ENCODE measurements around the gene REPIN1.

The REPIN1 gene

DNA sequence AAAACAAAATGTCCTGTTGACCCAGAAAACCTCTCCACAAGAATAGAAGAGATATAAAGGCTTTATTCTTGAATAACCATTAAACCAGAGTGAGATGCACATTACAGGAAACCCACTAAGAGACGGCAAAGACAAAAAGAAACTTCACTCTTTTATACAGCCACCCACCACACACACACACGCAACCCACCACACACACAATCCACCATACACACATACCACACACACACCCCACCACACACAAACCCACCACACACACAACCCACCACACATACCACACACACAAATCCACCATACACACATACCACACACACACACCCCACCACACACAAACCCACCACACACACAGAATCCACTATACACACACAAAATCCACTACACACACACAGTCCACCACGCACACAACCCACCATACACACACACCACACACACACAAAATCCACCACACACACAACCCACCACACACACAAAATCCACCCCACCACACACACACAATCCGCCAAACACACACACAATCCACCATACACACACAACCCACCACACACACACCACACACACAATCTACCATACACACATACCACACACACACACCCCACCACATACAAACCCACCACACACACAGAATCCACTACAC lies 9.5 kb upstream of the REPIN1 start:
- Histone ChIP-seq H3K9ac (ENCODE audit: low read length) (no peak overlapping the region), H2BK120ac (ENCODE audit: insufficient read depth, low read length, poor library complexity) (no peak overlapping the region), H3K79me2 (ENCODE audit: control insufficient read depth, insufficient read depth, low read length, poor library complexity) (no peaks in the 10 kb centered on the region), H3K36me3 (ENCODE audit: control insufficient read depth in 1 of 2, insufficient read depth in 2 of 2, low read length in 2 of 2) (no peaks in the 10 kb centered on the region), H3K14ac (ENCODE audit: low read length) (peak overlapping the region; percentile 10), H3K4ac (ENCODE audit: low read depth, low read length) (no peak overlapping the region), H2AK5ac (ENCODE audit: low read length) (peak overlapping the region; percentile 21), H2BK12ac (ENCODE audit: low read length) (peak overlapping the region; percentile 37), H3K27me3 (ENCODE audit: insufficient read depth, low read length) (no peaks in the 10 kb centered on the region), H3K79me1 (ENCODE audit: low read length) (peaks cover 22% of the 10 kb centered on the region), H3K27ac (ENCODE audit: low read depth, low read length) (no peak overlapping the region), H4K91ac (ENCODE audit: low read depth, low read length) (peak overlapping the region; percentile 23), H2BK5ac (ENCODE audit: low read depth, low read length, poor library complexity) (no peak overlapping the region), H3K18ac (ENCODE audit: low read length) (peak overlapping the region; percentile 34), H4K12ac (ENCODE audit: low read depth, low read length) (no peak overlapping the region), H3K4me3 (ENCODE audit: low read depth, low read length) (no peak overlapping the region), H3K23ac (ENCODE audit: low read length) (no peak overlapping the region), H3K9me3 (ENCODE audit: insufficient read depth, low read depth, low read length) (peaks cover 8% of the 10 kb centered on the region), H3K4me1 (ENCODE audit: control insufficient read depth in 1 of 2, insufficient read depth in 2 of 2, low read length in 2 of 2) (peaks cover 11 to 21% of the 10 kb centered on the region in 2 experiments), H3K4me2 (ENCODE audit: low read length) (no peak overlapping the region), H4K8ac (ENCODE audit: low read depth, low read length) (no peak overlapping the region), H2AFZ (ENCODE audit: insufficient read depth, low read length, poor library complexity) (no peak overlapping the region)
- DNase-seq: no peak
- WGBS (ENCODE audit: extremely low coverage, insufficient coverage, insufficient read length): 100% methylated on average over 3 of the region's 4 CpGs

DNA sequence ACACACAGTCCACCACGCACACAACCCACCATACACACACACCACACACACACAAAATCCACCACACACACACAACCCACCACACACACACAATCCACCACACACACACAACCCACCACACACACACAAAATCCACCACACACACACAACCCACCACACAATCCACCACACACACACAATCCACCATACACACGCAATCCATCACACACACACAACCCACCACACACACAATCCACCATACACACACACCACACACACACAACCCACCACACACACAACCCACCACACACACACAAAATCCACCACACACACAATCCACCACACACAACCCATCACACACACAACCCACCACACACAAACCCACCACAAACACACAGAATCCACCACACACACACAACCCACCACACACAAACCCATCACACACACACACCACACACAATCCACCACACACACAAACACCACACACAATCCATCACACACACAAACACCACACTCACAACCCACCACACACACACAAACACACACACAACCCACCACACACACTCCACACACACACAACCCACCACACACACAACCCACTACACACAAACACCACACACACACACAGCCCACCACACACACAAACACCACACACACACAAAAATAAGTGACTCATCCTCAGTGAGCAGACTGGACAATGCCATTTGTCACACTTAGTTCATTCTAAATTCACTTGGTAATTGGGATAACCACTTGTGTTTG lies 8.8 kb upstream of the REPIN1 start:
- H3K9me3 ChIP-seq (ENCODE audit: insufficient read depth, low read depth, low read length): peaks cover 8% of the 10 kb centered on the region

DNA sequence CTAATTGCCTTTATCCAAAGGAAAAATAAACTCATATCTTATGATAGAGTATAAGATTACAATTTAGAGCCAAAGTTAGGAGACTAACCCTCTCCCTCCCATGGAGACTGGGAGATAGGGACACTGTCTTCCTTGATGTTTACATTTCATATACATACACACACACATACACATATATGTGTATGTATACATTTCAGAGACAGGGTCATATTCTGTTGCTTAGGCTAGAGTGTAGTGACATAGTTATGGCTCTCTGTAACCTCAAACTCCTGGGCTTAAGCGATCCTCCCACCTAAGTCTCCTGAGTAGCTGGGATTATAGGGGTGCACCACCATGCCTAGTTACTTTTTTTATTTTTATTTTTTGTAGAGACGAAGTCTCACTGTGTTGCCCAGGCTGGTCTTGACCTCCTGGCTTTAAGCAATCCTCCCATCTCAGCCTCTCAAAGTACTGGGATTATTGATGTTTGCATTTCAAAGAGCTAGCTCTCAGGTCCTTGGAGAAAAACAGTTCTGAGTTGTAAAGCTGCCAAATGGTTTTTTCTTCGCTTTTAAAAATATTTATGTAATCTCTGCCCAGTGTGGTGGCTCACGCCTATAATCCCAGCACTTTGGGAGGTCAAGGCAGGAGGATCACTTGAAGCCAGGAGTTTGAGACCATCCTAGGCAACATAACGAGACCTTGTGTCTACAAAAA lies 8.1 kb upstream of the REPIN1 start:
- Histone ChIP-seq H3K79me1 (ENCODE audit: low read length) (peaks cover 22% of the 10 kb centered on the region), H3K4me2 (ENCODE audit: low read length) (no peak overlapping the region), H4K12ac (ENCODE audit: low read depth, low read length) (no peak overlapping the region), H3K4me3 (ENCODE audit: low read depth, low read length) (no peak overlapping the region), H2BK120ac (ENCODE audit: insufficient read depth, low read length, poor library complexity) (no peak overlapping the region), H2BK5ac (ENCODE audit: low read depth, low read length, poor library complexity) (no peak overlapping the region), H2AFZ (ENCODE audit: insufficient read depth, low read length, poor library complexity) (no peak overlapping the region), H2AK5ac (ENCODE audit: low read length) (no peak overlapping the region), H3K23ac (ENCODE audit: low read length) (no peak overlapping the region), H3K4ac (ENCODE audit: low read depth, low read length) (no peak overlapping the region), H2BK12ac (ENCODE audit: low read length) (no peak overlapping the region), H3K9me3 (ENCODE audit: insufficient read depth, low read depth, low read length) (peaks cover 8% of the 10 kb centered on the region), H4K8ac (ENCODE audit: low read depth, low read length) (no peak overlapping the region), H3K14ac (ENCODE audit: low read length) (no peak overlapping the region), H3K79me2 (ENCODE audit: control insufficient read depth, insufficient read depth, low read length, poor library complexity) (no peaks in the 10 kb centered on the region), H3K27ac (ENCODE audit: low read depth, low read length) (no peak overlapping the region), H3K18ac (ENCODE audit: low read length) (no peak overlapping the region), H3K9ac (ENCODE audit: low read length) (no peak overlapping the region), H4K91ac (ENCODE audit: low read depth, low read length) (no peak overlapping the region), H3K36me3 (ENCODE audit: control insufficient read depth in 1 of 2, insufficient read depth in 2 of 2, low read length in 2 of 2) (no peaks in the 10 kb centered on the region), H3K27me3 (ENCODE audit: insufficient read depth, low read length) (no peaks in the 10 kb centered on the region), H3K4me1 (ENCODE audit: control insufficient read depth in 1 of 2, insufficient read depth in 2 of 2, low read length in 2 of 2) (peaks cover 11 to 23% of the 10 kb centered on the region in 2 experiments)
- no peak for DNase-seq
- no CpG with 5 or more reads among the region's 5 CpGs for WGBS (ENCODE audit: extremely low coverage, insufficient coverage, insufficient read length)

More for the DNA sequence above, 8.8 kb upstream of the REPIN1 start:
- no peak overlapping the region for H2BK5ac ChIP-seq (ENCODE audit: low read depth, low read length, poor library complexity)
- no peak for DNase-seq
- H3K14ac ChIP-seq (ENCODE audit: low read length): peak overlapping the region; percentile 10
- no peak overlapping the region for H3K9ac ChIP-seq (ENCODE audit: low read length)
- no peaks in the 10 kb centered on the region for H3K36me3 ChIP-seq (ENCODE audit: control insufficient read depth in 1 of 2, insufficient read depth in 2 of 2, low read length in 2 of 2)
- H4K12ac ChIP-seq (ENCODE audit: low read depth, low read length): no peak overlapping the region
- WGBS (ENCODE audit: extremely low coverage, insufficient coverage, insufficient read length): 100% methylated on average over 1 of the region's 2 CpGs
- no peak overlapping the region for H3K4me2 ChIP-seq (ENCODE audit: low read length)
- H3K4me1 ChIP-seq (ENCODE audit: control insufficient read depth in 1 of 2, insufficient read depth in 2 of 2, low read length in 2 of 2): peaks cover 11 to 21% of the 10 kb centered on the region in 2 experiments
- H2BK120ac ChIP-seq (ENCODE audit: insufficient read depth, low read length, poor library complexity): peak overlapping the region; percentile 3
- no peak overlapping the region for H4K8ac ChIP-seq (ENCODE audit: low read depth, low read length)
- peak overlapping the region; percentile 37 for H2BK12ac ChIP-seq (ENCODE audit: low read length)
- peak overlapping the region; percentile 88 for H3K23ac ChIP-seq (ENCODE audit: low read length)
- peaks cover 22% of the 10 kb centered on the region for H3K79me1 ChIP-seq (ENCODE audit: low read length)
- H3K27ac ChIP-seq (ENCODE audit: low read depth, low read length): no peak overlapping the region
- peak overlapping the region; percentile 64 for H4K91ac ChIP-seq (ENCODE audit: low read depth, low read length)
- no peaks in the 10 kb centered on the region for H3K79me2 ChIP-seq (ENCODE audit: control insufficient read depth, insufficient read depth, low read length, poor library complexity)
- H2AFZ ChIP-seq (ENCODE audit: insufficient read depth, low read length, poor library complexity): no peak overlapping the region
- H3K4me3 ChIP-seq (ENCODE audit: low read depth, low read length): peak overlapping the region; percentile 56
- peak overlapping the region; percentile 60 for H3K18ac ChIP-seq (ENCODE audit: low read length)
- peak overlapping the region; percentile 21 for H2AK5ac ChIP-seq (ENCODE audit: low read length)
- no peaks in the 10 kb centered on the region for H3K27me3 ChIP-seq (ENCODE audit: insufficient read depth, low read length)
- H3K4ac ChIP-seq (ENCODE audit: low read depth, low read length): no peak overlapping the region

DNA sequence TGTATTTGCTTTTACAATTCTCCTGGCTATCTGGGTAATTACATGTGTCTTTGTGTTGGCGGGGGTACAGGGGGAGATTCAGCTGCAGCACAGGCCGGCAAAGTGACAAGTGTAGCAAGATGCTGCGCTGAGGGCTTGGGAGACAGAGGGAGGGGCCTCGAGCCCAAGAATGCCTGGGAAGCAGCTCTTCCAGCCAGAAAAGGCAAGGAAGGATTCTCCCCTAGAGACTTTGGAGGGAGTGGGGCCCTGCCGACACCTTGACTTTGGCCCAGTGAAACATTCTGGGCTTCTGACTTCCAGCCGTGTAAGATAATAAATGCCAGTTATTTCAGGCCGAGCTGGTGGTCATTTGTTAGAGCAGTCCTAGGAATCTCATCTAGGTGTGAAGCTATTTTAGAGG lies 7.2 kb upstream of the REPIN1 start:
- Histone ChIP-seq H3K27ac (ENCODE audit: low read depth, low read length) (peak overlapping the region; percentile 37), H2BK12ac (ENCODE audit: low read length) (peak overlapping the region; percentile 84), H2AFZ (ENCODE audit: insufficient read depth, low read length, poor library complexity) (no peak overlapping the region), H3K4ac (ENCODE audit: low read depth, low read length) (peak overlapping the region; percentile 30), H2BK5ac (ENCODE audit: low read depth, low read length, poor library complexity) (peak overlapping the region; percentile 59), H3K4me2 (ENCODE audit: low read length) (peak overlapping the region; percentile 20), H2AK5ac (ENCODE audit: low read length) (peak overlapping the region; percentile 77), H3K4me3 (ENCODE audit: low read depth, low read length) (no peak overlapping the region), H3K27me3 (ENCODE audit: insufficient read depth, low read length) (no peaks in the 10 kb centered on the region), H3K23ac (ENCODE audit: low read length) (no peak overlapping the region), H4K91ac (ENCODE audit: low read depth, low read length) (peak overlapping the region; percentile 67), H4K8ac (ENCODE audit: low read depth, low read length) (no peak overlapping the region), H4K12ac (ENCODE audit: low read depth, low read length) (no peak overlapping the region), H3K9ac (ENCODE audit: low read length) (no peak overlapping the region), H3K79me1 (ENCODE audit: low read length) (peaks cover 22% of the 10 kb centered on the region), H3K36me3 (ENCODE audit: control insufficient read depth in 1 of 2, insufficient read depth in 2 of 2, low read length in 2 of 2) (no peaks in the 10 kb centered on the region), H3K14ac (ENCODE audit: low read length) (peak overlapping the region; percentile 52), H3K9me3 (ENCODE audit: insufficient read depth, low read depth, low read length) (peaks cover 8% of the 10 kb centered on the region), H3K79me2 (ENCODE audit: control insufficient read depth, insufficient read depth, low read length, poor library complexity) (no peaks in the 10 kb centered on the region), H3K4me1 (ENCODE audit: control insufficient read depth in 1 of 2, insufficient read depth in 2 of 2, low read length in 2 of 2) (peaks cover 11 to 22% of the 10 kb centered on the region in 2 experiments), H2BK120ac (ENCODE audit: insufficient read depth, low read length, poor library complexity) (peak overlapping the region; percentile 39), H3K18ac (ENCODE audit: low read length) (peak overlapping the region; percentile 62)
- DNase-seq: no peak
- no CpG with 5 or more reads among the region's 7 CpGs for WGBS (ENCODE audit: extremely low coverage, insufficient coverage, insufficient read length)
